ENCODE data around the gene FCRL3.
"Not testable (repeated sequence)": the region's sequence is repeated elsewhere in the genome, so short reads cannot be mapped to it uniquely, and the experiment has no call there.

Gene FCRL3

DNA sequence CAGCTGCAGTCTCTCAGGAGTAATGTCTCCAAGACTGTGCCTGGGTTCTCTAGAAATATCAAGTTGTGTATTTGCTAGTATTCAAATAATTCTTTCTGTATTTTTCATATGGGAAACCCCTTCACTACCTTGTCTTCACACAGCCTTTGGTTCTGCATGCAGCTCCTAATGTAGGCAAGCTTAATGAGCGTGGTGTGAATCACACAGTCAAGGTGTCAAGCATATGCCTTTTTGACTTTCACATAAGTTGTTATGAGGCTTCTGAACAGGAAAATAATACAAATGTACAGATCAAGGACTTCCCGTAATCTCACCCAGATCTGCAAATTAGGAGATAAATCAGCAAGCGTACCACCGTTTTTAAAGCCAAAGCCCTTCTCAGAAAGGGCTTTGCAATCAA is at the start of gene FCRL3:
FCRL3 (minus strand) TSS at position 38 of the 400 bp plus-strand sequence. CDS start 280 bp downstream, outside the sequence.
- no peak for DNase-seq

- DNase-seq: no peak
Measured at GRCh38 chr1:157748262-157748817, 47.8 kb upstream of the FCRL3 start.

DNA sequence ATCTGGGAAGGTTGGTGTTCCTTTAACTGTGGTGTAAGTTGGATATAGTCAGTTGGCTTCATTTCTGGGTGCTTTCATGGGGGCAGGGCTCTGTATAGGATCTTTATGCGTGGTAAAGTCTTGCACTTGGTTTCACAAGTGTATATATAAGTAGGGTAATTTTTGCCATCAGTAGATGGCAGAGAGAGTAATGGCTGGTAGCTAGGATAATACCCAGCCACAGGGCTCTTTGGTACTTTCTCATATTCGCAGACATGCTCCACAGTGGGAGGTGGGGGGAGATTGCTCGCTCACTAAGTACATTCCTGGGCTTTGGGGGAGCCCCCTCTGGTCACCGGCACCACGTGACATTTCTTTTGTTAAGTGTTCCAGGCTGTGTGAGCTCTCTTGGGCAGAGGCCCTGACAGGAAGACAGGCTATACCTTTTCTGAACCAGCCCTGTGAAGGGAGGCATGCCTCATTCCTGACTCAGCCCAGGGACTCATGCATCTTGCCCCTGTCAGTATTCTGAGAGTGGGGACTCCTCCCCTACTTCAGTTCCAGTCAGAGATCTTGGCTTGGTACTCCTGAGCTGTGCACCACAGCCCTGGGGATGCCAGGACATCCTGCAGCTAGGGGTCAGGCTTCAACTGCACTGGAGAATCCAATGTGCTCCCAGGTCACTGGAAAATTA is 38.8 kb upstream of the FCRL3 start:
- no peak for DNase-seq

- not testable (repeated sequence) for DNase-seq
Measured at GRCh38 chr1:157735991-157736390, 35.4 kb upstream of the FCRL3 start.

GRCh38 chr1:157734321-157734720 is 33.8 kb upstream of the FCRL3 start:
- no peak for DNase-seq

- no peak for DNase-seq
Measured at GRCh38 chr1:157732755-157733154, 32.2 kb upstream of the FCRL3 start.

- no peak for DNase-seq
Measured at GRCh38 chr1:157725221-157725577, 24.6 kb upstream of the FCRL3 start.

DNA sequence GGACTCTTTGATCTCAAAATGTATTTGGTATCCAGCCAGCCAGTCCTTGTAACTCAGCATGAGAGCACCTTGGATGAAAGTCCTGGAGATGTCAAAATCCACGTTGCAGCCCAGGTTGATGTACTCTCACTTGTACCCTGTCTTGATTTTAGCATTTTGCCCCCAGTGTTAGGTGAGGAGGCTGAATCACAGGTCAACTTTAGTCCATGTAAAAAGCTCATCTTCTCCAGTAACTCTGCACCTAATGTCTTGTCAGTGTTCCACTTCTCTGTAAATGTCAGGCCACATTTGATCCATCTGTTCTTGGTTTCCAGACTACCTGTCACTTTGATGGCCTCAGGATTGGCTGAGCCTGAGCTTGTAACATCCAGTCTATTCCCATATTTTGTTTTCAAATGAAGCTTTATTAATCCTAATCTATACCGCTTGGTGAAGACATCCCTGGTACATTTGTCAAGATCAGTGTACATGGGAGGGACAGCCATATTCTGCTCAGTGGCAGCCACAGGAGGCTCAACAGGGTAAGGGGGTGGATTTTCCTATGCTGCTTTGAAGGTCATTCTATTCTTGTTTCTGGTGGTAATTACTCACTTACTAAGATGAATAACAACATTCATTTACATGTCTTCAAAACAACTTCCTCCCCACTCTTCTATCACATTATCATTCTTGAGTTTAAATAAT is 24.1 kb upstream of the FCRL3 start:
- no peak for DNase-seq

GRCh38 chr1:157723157-157723556 is 22.6 kb upstream of the FCRL3 start:
- no peak for DNase-seq

DNA sequence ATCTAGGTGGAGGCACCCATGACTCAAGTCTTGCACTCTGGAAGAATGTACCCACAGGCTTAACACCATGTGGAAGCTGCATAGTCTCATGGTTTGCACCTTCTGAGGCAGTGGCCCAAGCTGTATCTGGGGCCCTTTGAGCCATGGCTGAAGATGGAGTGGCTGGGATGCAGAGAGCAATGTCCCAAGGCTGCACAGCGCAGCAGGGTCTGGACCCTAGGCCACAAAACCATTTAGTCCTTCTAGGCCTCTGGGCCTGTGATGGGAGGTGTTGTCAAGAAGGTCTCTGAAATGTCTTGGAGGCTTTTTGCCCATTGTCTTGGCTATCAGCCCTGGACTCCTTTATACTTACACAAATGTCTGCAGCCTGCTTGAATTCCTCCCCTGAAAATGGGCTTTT is 21.4 kb upstream of the FCRL3 start:
- no peak for DNase-seq

DNA sequence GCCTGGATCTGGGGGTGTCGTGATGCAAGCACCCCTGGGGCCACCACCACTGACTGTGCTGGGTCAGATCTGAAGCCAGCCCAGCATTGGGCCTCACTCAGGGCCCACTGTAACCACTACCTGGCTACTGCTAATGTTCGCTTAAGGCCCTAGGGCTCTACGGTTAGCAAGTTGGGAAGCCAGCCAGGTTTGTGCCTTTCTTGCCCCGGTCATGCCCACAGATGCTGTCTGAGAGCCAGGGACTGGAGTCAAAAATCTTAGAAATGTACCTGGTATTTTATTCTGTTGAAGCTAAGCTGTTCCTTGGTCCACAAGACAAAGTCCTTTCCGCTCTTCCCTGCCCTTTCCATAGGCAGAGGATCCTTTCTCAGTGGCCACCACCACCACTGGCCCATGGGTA is 15.2 kb upstream of the FCRL3 start:
- no peak for DNase-seq

DNA sequence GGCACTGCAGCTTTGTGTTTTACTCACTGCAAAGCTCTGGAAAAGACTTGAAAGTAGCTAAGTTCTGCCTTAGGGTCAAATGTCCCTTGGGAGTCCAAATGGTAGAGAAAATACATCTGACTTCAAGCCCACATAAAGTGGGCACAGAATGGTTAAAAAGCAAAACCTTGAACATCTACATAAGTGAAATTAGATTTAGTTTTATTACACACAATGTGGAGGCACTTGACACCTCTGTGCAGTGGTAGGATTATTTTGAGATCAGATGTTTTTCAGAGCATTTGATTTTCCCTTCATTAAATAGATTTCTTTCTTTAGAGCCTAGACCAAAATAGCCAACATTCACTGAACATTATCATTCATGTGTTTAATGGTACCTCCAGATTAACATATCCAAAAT is 11.2 kb upstream of the FCRL3 start:
- DNase-seq: no peak

- DNase-seq: no peak
Measured at GRCh38 chr1:157704878-157705277, 4.3 kb upstream of the FCRL3 start.

GRCh38 chr1:157703981-157704380 is 3.4 kb upstream of the FCRL3 start:
- DNase-seq: no peak

DNA sequence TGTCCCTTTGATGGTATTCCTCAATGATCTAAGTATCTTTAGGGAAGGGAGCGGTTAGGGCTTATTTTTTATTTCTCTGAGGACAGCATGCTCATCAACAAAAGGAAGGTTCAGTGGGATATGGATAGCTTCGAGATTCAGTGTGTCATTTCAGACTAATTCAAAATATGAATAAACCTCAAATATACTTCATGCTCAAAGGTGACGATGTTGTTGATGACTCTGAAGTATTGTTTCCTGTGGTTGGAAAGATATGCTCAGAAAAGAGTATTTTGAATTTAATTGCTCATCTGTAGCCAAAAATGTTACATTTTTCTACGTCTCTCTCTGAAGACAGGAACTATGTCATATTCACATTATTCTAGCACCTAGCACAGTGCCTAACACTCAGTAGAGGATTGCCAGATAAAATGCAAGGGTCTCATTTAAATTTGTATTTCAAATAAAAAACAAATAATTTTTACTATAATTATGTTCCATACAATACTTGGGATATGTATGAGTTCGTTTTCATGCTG is 1.8 kb upstream of the FCRL3 start:
- DNase-seq: no peak

GRCh38 chr1:157700305-157700704 is 264 bp downstream of the FCRL3 start:
- no peak for DNase-seq

DNA sequence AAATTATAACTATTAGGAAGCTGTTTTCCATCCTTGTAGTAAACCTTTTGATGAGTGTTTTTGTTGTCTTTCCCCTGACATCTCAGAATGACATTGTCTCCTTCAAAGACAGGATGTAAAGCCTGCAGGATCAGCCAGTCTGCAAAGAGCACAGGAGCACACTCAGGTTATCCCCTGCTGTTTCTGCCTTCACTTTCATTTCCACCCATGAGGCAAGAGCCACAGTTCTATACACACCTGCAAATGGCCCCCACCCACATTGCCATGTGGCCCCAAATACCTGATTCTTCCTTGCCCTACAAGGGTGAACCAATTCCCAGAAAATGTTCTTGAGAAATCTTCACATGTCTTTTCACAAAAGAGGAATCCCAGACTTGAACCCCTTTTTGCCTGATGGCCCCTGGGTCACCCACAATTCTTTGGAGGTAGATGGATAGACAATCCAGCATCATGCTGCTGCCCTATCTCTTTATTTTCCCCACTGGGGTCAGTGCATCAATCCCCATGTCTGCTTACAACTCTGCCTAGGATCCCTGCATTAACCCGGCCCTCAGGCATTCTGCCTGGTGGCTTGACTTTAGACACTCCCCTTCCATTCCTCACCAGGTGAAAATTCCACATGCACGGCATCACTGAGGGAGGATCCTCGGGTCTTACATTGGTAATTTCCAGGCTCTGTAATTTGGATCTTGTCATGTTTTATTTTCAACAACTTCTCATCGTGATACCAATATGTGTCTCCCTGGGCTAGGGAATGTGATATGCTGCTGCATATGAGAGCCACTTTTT is 2.6 kb downstream of the FCRL3 start:
- no peak for DNase-seq

DNA sequence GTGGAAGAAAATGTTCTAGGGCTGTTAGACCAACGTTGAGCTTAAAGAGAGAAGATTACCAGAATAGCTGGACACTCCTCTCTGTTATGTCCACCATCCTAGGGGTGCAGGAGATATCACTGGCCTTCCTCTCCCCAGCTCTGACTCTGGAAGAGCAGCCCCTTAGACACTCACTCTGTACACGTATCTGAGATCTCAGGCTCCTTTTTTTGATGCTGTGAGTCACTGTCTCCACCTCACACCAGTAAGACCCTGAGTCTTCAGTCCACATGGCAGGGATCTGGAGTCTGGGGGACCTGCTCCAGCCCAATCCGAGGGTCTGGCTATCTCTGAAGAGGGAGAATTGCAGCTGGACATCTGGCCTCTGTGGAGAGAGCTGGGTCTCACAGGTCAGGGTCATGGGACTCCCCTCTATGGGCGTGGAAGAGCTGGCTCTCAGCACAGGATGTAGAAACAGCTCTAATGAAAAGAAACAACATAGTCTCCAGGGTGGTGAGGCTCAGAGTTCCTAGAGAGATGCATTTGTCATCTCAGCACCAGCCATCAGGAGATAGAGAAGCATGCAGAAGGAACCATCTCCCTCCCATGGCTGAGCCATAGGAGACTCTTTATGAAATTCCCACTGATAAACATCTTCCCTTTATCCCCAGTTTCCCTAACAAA is 3.5 kb downstream of the FCRL3 start:
- DNase-seq: no peak

DNA sequence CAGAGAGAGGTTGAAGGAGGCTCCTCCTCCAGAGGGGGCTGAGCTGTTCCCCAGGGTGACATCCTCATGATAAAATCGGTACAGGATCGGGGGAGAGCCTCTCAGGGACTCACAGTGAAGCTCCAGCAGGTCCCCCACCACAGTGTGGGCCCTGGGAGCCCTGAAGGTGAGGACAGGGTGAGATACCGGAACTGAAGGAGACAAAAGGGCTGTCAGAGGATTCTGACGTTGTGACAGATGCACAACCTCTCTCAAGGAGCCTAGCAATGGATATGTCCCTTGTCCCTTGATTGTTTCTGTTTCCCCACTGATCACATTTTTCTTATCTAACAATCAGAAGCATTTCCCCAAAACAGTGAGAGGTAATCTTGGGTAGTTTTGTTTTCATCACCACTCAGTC is 5.2 kb downstream of the FCRL3 start:
- DNase-seq: no peak

DNA sequence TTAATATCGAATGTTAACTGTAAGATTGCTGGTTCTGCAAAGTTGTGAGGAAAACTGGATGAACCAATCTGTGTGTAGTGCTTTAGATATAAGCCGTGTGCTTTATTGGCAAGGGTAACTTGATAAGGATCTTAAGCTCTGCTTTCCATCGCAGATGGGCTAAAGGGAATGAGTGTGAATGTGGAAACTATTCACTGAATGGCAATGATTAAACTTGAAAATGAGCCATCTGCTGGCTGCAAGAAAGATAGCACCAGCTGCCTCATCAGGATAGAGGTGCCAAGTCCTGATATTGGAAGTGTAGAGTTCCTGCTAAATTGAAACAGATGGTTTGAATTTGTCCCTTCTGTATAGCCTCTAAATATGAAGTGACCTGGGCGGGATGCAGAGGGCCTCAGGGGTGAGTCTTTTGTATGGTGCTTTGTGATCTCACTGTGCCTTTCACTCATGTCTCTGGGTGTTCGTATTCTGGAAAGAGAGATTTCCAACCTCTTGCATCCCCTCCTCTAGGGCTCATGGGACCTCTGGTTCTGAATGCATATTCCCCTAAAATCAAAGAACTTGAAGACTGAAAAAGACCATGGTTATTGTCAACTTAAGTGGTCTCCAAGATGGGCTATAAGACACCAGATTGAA is 9.2 kb downstream of the FCRL3 start:
- DNase-seq: no peak

DNA sequence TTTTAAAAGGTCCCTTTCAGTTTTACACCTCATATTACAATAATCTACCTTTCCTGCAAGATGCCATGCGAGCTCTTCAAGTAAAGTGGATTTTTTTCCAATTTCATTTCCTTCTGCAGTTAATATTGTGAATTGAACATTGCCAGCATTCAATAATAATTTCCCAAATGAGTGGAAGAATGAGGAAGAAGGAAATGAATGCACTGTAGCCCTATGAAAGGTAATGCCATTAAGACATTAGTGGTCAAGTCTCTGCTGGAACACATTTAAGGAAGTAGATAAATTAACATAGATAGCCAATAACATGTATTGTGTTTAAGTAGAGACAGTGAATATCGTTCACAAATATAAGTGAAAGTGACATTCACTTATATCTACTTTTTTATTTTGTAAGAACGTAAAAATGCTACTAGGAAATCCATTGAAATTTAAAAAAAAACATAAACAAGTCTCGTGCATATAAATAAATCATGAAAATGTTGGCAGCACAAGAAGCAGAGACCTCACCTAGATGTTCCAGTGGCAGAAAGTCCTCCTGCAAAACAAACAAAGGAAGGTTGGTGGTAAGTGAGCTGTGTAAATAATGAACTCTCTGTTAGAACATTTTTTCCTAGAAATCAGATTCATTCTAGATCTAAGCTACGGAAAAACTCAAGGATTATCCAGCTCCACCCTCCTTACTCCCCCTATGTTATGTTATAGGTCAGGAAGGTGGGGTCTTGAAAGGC is 17.7 kb downstream of the FCRL3 start:
- no peak for DNase-seq

- DNase-seq: no peak
Measured at GRCh38 chr1:157678721-157679120, 21.8 kb downstream of the FCRL3 start.
